Heart left ventricle (tissue), 13 donors: ENCODE results near the gene NTHL1.

ENCODE experiments used
- CTCF ChIP-seq, 12 donors: fragments of 200-600 bp; sonication (generic) in 4 of 12; IDR thresholded peaks; one replicate each; pipeline versions ENCODE4 v1.5.0 to v1.8.0; 2018 to 2022; ENCODE audit warnings: antibody characterized with exemption in 12 of 12, mild to moderate bottlenecking in 5 of 12
- POLR2A ChIP-seq, 2 donors: fragments of 450-650 bp; IDR thresholded peaks; one replicate each; pipeline ENCODE4 v1.6.1; 2017; ENCODE audit warnings: antibody characterized with exemption in 2 of 2, mild to moderate bottlenecking in 2 of 2, moderate library complexity in 2 of 2
- donor health status: ischemic (EF 13 %, LVEDD 7.1; RV severe dilation, severe dysfunction).
- donor health status: DM: no; HTN: yes; CAD: no.
- donor health status: DM: no; HTN: no; CAD: no.
- donor health status: ischemic (EF 25% LVEDD 6.9; RV normal size, moderate dysfunction).
- donor health status: ischemic (EF 25% LVEDD 5.7; RV mildly dilated, moderate dysfunction).
- donor health status: ischemic (EF 35%, LVEDD 5.7; RV mildly dilated, moderate dysfunction).
- donor health status: nonischemic (EF 11% LVEDD 7.7; RV severe dilation, severe dysfunction).
- donor health status: DM: yes; HTN: yes; CAD: no.
- donor health status: PGD.
- donor health status: ischemic (EF 29% LVEDD 5.4; RV normal size, mild dysfunction).
- donor health status: nonischemic (EF 23%, LVEDD 6.1; RV moderate dilation, normal function).

GRCh38 chr16:2063861-2064260, 16.2 kb upstream of the NTHL1 start:
- TF ChIP-seq CTCF (IDR thresholded peaks at IDR 0.05) (no peak), POLR2A (IDR thresholded peaks at IDR 0.05) (no peak)
